Upper lobe of left lung (tissue), 4 donors: ENCODE measurements around the gene KAZN.

ENCODE experiments used
- EP300 ChIP-seq, 4 donors: sonication (generic); formaldehyde crosslinking; IDR thresholded peaks; one replicate each; pipeline ENCODE4 v1.5.1; 2017; ENCODE audit warnings: antibody characterized with exemption in 4 of 4, control low read depth in 2 of 4
- TF ChIP-seq, protein P1 (sequence below), 6 experiments: fragments of 450-650 bp in 4 of 6; fragments of 200-600 bp in 2 of 6; sonication (generic) in 2 of 6; IDR thresholded peaks; one replicate each; pipeline ENCODE4 v1.5.1; 2016 to 2019; ENCODE audit warnings: antibody characterized with exemption in 6 of 6

GRCh38 chr1:14580986-14581385 is 17.5 kb upstream of the KAZN start:
- TF ChIP-seq EP300 (IDR thresholded peaks at IDR 0.05), result no peak
- TF ChIP-seq, protein P1, sequence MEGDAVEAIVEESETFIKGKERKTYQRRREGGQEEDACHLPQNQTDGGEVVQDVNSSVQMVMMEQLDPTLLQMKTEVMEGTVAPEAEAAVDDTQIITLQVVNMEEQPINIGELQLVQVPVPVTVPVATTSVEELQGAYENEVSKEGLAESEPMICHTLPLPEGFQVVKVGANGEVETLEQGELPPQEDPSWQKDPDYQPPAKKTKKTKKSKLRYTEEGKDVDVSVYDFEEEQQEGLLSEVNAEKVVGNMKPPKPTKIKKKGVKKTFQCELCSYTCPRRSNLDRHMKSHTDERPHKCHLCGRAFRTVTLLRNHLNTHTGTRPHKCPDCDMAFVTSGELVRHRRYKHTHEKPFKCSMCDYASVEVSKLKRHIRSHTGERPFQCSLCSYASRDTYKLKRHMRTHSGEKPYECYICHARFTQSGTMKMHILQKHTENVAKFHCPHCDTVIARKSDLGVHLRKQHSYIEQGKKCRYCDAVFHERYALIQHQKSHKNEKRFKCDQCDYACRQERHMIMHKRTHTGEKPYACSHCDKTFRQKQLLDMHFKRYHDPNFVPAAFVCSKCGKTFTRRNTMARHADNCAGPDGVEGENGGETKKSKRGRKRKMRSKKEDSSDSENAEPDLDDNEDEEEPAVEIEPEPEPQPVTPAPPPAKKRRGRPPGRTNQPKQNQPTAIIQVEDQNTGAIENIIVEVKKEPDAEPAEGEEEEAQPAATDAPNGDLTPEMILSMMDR (IDR thresholded peaks at IDR 0.05), result no peak
